B cell (primary cell): Measurements from ENCODE around the gene MPP2. TPM values are rescaled to one million over a fixed set of nuclear protein-coding genes. Genes with fewer than 3 reads are reported as not detected.

Experiments used
- ATAC-seq: fragments of 200-7000 bp; cut with Tn5 transposase; one replicate; pipeline ENCODE4 v1.10.0; 2021; ENCODE audit warnings: low read depth, mild to moderate bottlenecking, moderate number of reproducible peaks, moderate library complexity
- CTCF ChIA-PET: fragments of 350-600 bp; sonication (Branson Sonifier 250); formaldehyde crosslinking; loops from one replicate; lab custom pipeline; 2021; ENCODE audit warnings: antibody characterized with exemption, inconsistent platforms; lab: Charles Lee
- POLR2A ChIA-PET: fragments of 350-600 bp; sonication (Branson Sonifier 250); formaldehyde crosslinking; loops from one replicate; lab custom pipeline; 2021; ENCODE audit warnings: antibody characterized with exemption; lab: Charles Lee
- DNase-seq: peaks from one replicate; pipeline ENCODE4 v3.0.0; 2013
- H2AFZ ChIP-seq: 2 replicates; pipeline ENCODE4 v1.6.1; 2012; ENCODE audit warnings: mild to moderate bottlenecking, low read depth, low read length; ENCODE audit not compliant: insufficient read depth, poor library complexity, severe bottlenecking
- H3K27ac ChIP-seq, 2 donors: 1 replicate in 1 of 2; 2 replicates in 1 of 2; pipeline ENCODE4 v1.5.1; 2012 to 2013; ENCODE audit warnings: low read length in 2 of 2, mild to moderate bottlenecking in 2 of 2, moderate library complexity in 1 of 2
- H3K27me3 ChIP-seq, 4 experiments: fragments of 200-600 bp in 1 of 4; sonication (generic) in 1 of 4; replicated peaks in 1 of 4; 1 replicate in 2 of 4; 2 replicates in 2 of 4; pipeline versions ENCODE4 v1.6.1 to v1.7.0; 2013 to 2016; ENCODE audit warnings: low read length in 3 of 4, mild to moderate bottlenecking in 2 of 4, mixed read lengths in 1 of 4, moderate library complexity in 1 of 4; ENCODE audit not compliant: insufficient read depth in 4 of 4, control insufficient read depth in 3 of 4; ENCODE audit errors: control extremely low read depth in 1 of 4
- H3K36me3 ChIP-seq, 2 experiments: replicated peaks in 1 of 2; 1 replicate in 1 of 2; 2 replicates in 1 of 2; pipeline versions ENCODE4 v1.6.1 to v1.7.1; 2013; ENCODE audit warnings: low read length in 1 of 2; ENCODE audit not compliant: insufficient read depth in 2 of 2, control insufficient read depth in 1 of 2; ENCODE audit errors: control extremely low read depth in 1 of 2, extremely low read depth in 1 of 2
- H3K4me1 ChIP-seq, 2 donors: fragments of 200-600 bp in 1 of 2; sonication (generic) in 1 of 2; 1 replicate in 1 of 2; 2 replicates in 1 of 2; pipeline versions ENCODE4 v1.5.1 to v1.6.1; 2013 to 2017; ENCODE audit warnings: low read length in 2 of 2; ENCODE audit not compliant: control insufficient read depth in 2 of 2, insufficient read depth in 2 of 2
- H3K4me2 ChIP-seq: replicated peaks from 2 replicates; pipeline ENCODE3; 2012; ENCODE audit warnings: mild to moderate bottlenecking, low read depth, low read length; ENCODE audit not compliant: poor library complexity, severe bottlenecking
- H3K4me3 ChIP-seq, 5 experiments: fragments of 200-600 bp in 1 of 5; sonication (generic) in 1 of 5; 1 replicate in 3 of 5; 2 replicates in 2 of 5; pipeline versions ENCODE4 v1.5.1 to v1.7.0; 2011 to 2016; ENCODE audit warnings: low read length in 4 of 5, mild to moderate bottlenecking in 4 of 5, low read depth in 2 of 5, control low read depth in 1 of 5, moderate library complexity in 1 of 5; ENCODE audit not compliant: insufficient read depth in 1 of 5; ENCODE audit errors: control extremely low read depth in 1 of 5, extremely low read depth in 1 of 5
- H3K79me2 ChIP-seq: fragments of 200-600 bp; sonication (generic); one replicate; pipeline ENCODE4 v1.6.0; 2016; ENCODE audit warnings: low read length; ENCODE audit not compliant: control insufficient read depth, insufficient read depth
- H3K9ac ChIP-seq: fragments of 200-600 bp; sonication (generic); 2 replicates; pipeline ENCODE4 v1.6.1; 2017; ENCODE audit warnings: mild to moderate bottlenecking, low read length, moderate library complexity
- H3K9me3 ChIP-seq, 3 donors: one replicate each; pipeline versions ENCODE4 v1.6.1 to v1.7.1; 2013; ENCODE audit warnings: low read length in 2 of 3; ENCODE audit not compliant: control insufficient read depth in 2 of 3, insufficient read depth in 1 of 3; ENCODE audit errors: control extremely low read depth in 1 of 3
- H4K20me1 ChIP-seq: 2 replicates; pipeline ENCODE4 v1.6.0; 2012; ENCODE audit warnings: mild to moderate bottlenecking, low read length; ENCODE audit not compliant: insufficient read depth, control insufficient read depth, poor library complexity, severe bottlenecking
- H3K27ac Mint-ChIP-seq: one replicate; pipeline ENCODE4 v1.8.0; 2021; ENCODE audit warnings: mixed read lengths
- H3K27me3 Mint-ChIP-seq: one replicate; pipeline ENCODE4 v1.8.0; 2021; ENCODE audit warnings: mixed read lengths
- H3K4me1 Mint-ChIP-seq: one replicate; pipeline ENCODE4 v1.8.0; 2021; ENCODE audit warnings: mixed read lengths
- H3K4me3 Mint-ChIP-seq: one replicate; pipeline ENCODE4 v1.8.0; 2021; ENCODE audit warnings: mixed read lengths
- H3K9me3 Mint-ChIP-seq: one replicate; pipeline ENCODE4 v1.8.0; 2022; ENCODE audit warnings: mixed read lengths; ENCODE audit not compliant: insufficient read depth
- EZH2 ChIP-seq: IDR thresholded peaks from 2 replicates; pipeline ENCODE4 v1.6.1; 2012; ENCODE audit warnings: borderline replicate concordance, low read depth, mild to moderate bottlenecking, moderate library complexity, low read length; ENCODE audit not compliant: insufficient read depth, poor library complexity, severe bottlenecking
- WGBS: methylation state at CpG from one replicate; pipeline ENCODE4 v1.1.5; 2013; ENCODE audit warnings: missing lambda C conversion rate; ENCODE audit not compliant: insufficient coverage; 5-methylcytosine and 5-hydroxymethylcytosine counted together
- intact Hi-C: fragments of 100-400 bp; cut with micrococcal nuclease; formaldehyde crosslinking; loops from one replicate; pipeline ENCODE4 v1.10.0; 2022
- polyA plus RNA-seq: library from polyadenylated mRNA; depleted of rRNA; stranded (reverse); fragments of >200 nt; gene quantifications from 2 replicates; pipeline ENCODE4 v1.2.3, GENCODE V29; 2012
- total RNA-seq, 2 donors: library from RNA; stranded (reverse); fragments of 120-200 nt in 1 of 2; gene quantifications; 1 replicate in 1 of 2; 2 replicates in 1 of 2; pipeline versions ENCODE4 v1.2.3 to v1.2.4, GENCODE V29; 2013 to 2022
- TF ChIP-seq, protein P1 (sequence below): fragments of 200-600 bp; IDR thresholded peaks from one replicate; pipeline ENCODE4 v1.8.0; 2022; ENCODE audit warnings: antibody characterized with exemption, mild to moderate bottlenecking

Gene MPP2
- total and polyA plus RNA-seq, 2 donors (not counting 1 experiment from before 2014, with no cell fraction given): 0.15 TPM; not detected in 1

DNA sequence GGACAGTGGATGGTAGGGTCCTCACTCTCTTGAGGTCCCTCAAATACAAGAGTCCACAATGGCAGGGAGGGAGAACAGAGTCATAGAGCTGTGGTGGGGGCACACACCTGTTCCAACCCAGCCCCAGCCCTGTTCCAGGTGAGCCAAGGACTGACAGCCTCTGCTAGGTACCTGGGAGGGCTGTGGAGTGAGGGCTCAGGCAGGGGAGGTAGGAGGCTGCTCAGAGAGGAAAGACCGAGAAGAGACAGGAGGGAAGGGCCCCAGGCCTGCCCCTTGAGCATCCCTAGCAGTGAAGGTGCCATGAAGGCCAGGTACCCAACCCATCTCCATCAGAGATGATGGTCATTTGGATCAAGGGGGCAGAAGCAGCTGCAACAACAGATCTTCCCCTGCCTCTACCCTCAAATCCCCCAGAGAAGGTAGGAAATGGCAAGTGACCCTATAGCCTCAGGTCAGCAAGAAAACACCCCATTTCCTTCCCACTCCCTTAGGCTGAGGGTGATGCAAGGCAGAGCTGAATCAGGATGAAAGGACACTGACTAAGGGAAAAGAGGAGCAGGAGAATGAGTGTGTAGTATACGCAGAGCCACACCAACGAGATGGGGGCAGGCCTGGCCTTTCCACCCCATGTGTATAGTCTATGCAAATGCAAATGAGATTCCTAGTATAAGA is 31.7 kb downstream of the MPP2 start:
- H3K4me3 Mint-ChIP-seq: no peak overlapping the region
- Histone ChIP-seq H3K4me1 (peaks cover 0 to 3% of the 10 kb centered on the region in 2 donors), H3K9ac (no peak overlapping the region)

DNA sequence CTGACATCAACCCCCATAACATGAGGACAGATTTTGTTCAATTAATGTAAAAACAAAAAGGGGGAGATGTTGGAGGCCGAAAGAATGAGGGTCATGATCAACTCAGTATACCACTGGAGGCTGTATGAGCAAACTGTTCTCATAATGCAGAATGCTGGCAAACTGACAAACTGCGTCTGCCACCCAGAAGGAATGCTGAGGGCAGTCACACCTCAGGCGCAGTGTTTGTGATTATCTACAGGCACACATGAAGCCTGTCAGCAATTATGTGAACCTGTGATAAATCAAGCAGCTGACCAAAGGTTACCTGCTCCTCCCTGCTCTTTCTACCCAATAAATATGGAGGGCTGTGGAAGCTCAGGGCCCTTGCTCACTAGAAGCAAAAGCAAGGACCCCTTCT is 33.0 kb downstream of the MPP2 start:
- no peak for ATAC-seq
- H4K20me1 ChIP-seq: no peaks in the 10 kb centered on the region
- no peak overlapping the region for H3K4me3 Mint-ChIP-seq
- TF ChIP-seq, protein P1, sequence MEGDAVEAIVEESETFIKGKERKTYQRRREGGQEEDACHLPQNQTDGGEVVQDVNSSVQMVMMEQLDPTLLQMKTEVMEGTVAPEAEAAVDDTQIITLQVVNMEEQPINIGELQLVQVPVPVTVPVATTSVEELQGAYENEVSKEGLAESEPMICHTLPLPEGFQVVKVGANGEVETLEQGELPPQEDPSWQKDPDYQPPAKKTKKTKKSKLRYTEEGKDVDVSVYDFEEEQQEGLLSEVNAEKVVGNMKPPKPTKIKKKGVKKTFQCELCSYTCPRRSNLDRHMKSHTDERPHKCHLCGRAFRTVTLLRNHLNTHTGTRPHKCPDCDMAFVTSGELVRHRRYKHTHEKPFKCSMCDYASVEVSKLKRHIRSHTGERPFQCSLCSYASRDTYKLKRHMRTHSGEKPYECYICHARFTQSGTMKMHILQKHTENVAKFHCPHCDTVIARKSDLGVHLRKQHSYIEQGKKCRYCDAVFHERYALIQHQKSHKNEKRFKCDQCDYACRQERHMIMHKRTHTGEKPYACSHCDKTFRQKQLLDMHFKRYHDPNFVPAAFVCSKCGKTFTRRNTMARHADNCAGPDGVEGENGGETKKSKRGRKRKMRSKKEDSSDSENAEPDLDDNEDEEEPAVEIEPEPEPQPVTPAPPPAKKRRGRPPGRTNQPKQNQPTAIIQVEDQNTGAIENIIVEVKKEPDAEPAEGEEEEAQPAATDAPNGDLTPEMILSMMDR: no peak
- no peak for TF ChIP-seq EZH2
- no peaks in the 10 kb centered on the region for H3K79me2 ChIP-seq
- H3K9me3 Mint-ChIP-seq: no peaks in the 10 kb centered on the region
- H3K27ac Mint-ChIP-seq: no peak overlapping the region
- peaks cover 39% of the 10 kb centered on the region for H3K27me3 Mint-ChIP-seq
- H3K9ac ChIP-seq: no peak overlapping the region
- CTCF ChIA-PET: no interaction called here
- POLR2A ChIA-PET: no interaction called here
- WGBS: 93% methylated on average over 3 of the region's 3 CpGs
- H3K4me1 Mint-ChIP-seq: no peaks in the 10 kb centered on the region
- DNase-seq: no peak
- no peak overlapping the region for H3K27ac ChIP-seq
- peaks cover 0 to 12% (median 3%) of the 10 kb centered on the region in 4 experiments for H3K27me3 ChIP-seq
- H2AFZ ChIP-seq: no peak overlapping the region
- intact Hi-C loops: no loop called here
- H3K36me3 ChIP-seq: no peaks in the 10 kb centered on the region
- peaks cover 0 to 5% (median 0%) of the 10 kb centered on the region in 3 donors for H3K9me3 ChIP-seq
- H3K4me2 ChIP-seq: no peak overlapping the region
- peaks cover 0 to 3% of the 10 kb centered on the region in 2 donors for H3K4me1 ChIP-seq
- H3K4me3 ChIP-seq: no peak overlapping the region

More for the DNA sequence above, 31.7 kb downstream of the MPP2 start:
- intact Hi-C loops: no loop called here
- Histone ChIP-seq H3K36me3 (no peaks in the 10 kb centered on the region), H3K79me2 (no peaks in the 10 kb centered on the region), H3K4me3 (no peak overlapping the region), H3K4me2 (no peak overlapping the region), H4K20me1 (no peaks in the 10 kb centered on the region), H3K27ac (no peak overlapping the region), H3K27me3 (peaks cover 0 to 21% (median 3%) of the 10 kb centered on the region in 4 experiments), H3K9me3 (peaks cover 0 to 5% (median 0%) of the 10 kb centered on the region in 3 donors), H2AFZ (no peak overlapping the region)
- Mint-ChIP-seq H3K27ac (no peak overlapping the region), H3K27me3 (peaks cover 38% of the 10 kb centered on the region), H3K4me1 (no peaks in the 10 kb centered on the region), H3K9me3 (no peaks in the 10 kb centered on the region)
- no peak for DNase-seq
- CTCF ChIA-PET: no interaction called here
- ATAC-seq: no peak
- TF ChIP-seq, protein P1: no peak
- TF ChIP-seq EZH2: no peak
- POLR2A ChIA-PET: no interaction called here
- 83% methylated on average over 1 of the region's 3 CpGs for WGBS
